Upper lobe of right lung (tissue), 1 donor: ENCODE data around the gene FGF18. TPM values are rescaled to one million over a fixed set of nuclear protein-coding genes. Genes with fewer than 3 reads are reported as not detected.

Source experiments
- ATAC-seq: fragments of 200-7000 bp; cut with Tn5 transposase; one replicate; pipeline ENCODE4 v1.9.1; 2020; ENCODE audit warnings: mild to moderate bottlenecking, moderate library complexity
- DNase-seq: peaks from one replicate; pipeline ENCODE4 v3.0.0-alpha.2; 2020
- H3K27ac ChIP-seq: fragments of 200-600 bp; one replicate; pipeline ENCODE4 v1.8.0; 2022
- H3K27me3 ChIP-seq: fragments of 200-600 bp; one replicate; pipeline ENCODE4 v1.8.0; 2022; ENCODE audit warnings: mild to moderate bottlenecking
- H3K36me3 ChIP-seq: fragments of 200-600 bp; one replicate; pipeline ENCODE4 v1.8.0; 2022
- H3K4me1 ChIP-seq: fragments of 200-600 bp; one replicate; pipeline ENCODE4 v1.8.0; 2022
- H3K4me3 ChIP-seq: fragments of 200-600 bp; one replicate; pipeline ENCODE4 v1.8.0; 2022; ENCODE audit warnings: mild to moderate bottlenecking
- H3K9me3 ChIP-seq: fragments of 200-600 bp; one replicate; pipeline ENCODE4 v1.8.0; 2022
- intact Hi-C: fragments of 100-400 bp; cut with DNase I; formaldehyde crosslinking; loops from one replicate; pipeline ENCODE4 v1.11.0; 2022
- total RNA-seq: library from RNA; stranded (reverse); fragmentation: NEBNext Ultra II Directional; extraction: Animal tissue kit (Norgen Biotek cat#: 25700); gene quantifications from one replicate; pipeline ENCODE4 v1.2.1, GENCODE V29; 2021
- TF ChIP-seq, protein P1 (sequence below): fragments of 200-600 bp; IDR thresholded peaks from one replicate; pipeline ENCODE4 v1.8.0; 2022; ENCODE audit warnings: antibody characterized with exemption
- donor health status: DM: no; HTN: yes; CAD: no; lungs with severe emphysema.

Gene FGF18
- total RNA-seq, 1 donor from 2014 or later: 4.2 TPM

DNA sequence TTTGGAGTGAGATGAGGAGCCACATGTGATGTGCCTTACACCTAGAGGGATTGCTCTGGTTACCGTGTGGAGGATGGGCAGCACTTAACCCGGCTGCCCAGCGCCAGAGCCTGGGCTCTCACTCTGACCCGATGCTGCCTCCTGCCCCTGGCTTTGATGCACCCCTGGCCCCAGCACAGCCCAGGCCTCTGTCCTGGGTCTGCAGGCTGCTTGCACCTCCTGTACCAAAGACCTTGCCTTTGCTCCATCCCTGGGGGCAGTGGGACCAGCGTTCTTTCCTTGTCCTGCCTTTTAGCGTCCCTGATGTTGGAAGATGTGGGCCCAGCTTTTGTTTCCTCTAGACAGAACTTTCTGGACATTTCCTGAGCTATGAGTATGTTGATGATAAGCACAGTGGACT lies 40.4 kb downstream of the FGF18 start:
- Histone ChIP-seq H3K36me3 (no peaks in the 10 kb centered on the region), H3K4me3 (no peak overlapping the region), H3K27me3 (no peaks in the 10 kb centered on the region), H3K4me1 (no peaks in the 10 kb centered on the region), H3K9me3 (no peaks in the 10 kb centered on the region), H3K27ac (no peak overlapping the region)
- intact Hi-C loops: no loop called here
- TF ChIP-seq, protein P1, sequence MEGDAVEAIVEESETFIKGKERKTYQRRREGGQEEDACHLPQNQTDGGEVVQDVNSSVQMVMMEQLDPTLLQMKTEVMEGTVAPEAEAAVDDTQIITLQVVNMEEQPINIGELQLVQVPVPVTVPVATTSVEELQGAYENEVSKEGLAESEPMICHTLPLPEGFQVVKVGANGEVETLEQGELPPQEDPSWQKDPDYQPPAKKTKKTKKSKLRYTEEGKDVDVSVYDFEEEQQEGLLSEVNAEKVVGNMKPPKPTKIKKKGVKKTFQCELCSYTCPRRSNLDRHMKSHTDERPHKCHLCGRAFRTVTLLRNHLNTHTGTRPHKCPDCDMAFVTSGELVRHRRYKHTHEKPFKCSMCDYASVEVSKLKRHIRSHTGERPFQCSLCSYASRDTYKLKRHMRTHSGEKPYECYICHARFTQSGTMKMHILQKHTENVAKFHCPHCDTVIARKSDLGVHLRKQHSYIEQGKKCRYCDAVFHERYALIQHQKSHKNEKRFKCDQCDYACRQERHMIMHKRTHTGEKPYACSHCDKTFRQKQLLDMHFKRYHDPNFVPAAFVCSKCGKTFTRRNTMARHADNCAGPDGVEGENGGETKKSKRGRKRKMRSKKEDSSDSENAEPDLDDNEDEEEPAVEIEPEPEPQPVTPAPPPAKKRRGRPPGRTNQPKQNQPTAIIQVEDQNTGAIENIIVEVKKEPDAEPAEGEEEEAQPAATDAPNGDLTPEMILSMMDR: no peak
- DNase-seq (no peak), ATAC-seq (peak; percentile 22)

DNA sequence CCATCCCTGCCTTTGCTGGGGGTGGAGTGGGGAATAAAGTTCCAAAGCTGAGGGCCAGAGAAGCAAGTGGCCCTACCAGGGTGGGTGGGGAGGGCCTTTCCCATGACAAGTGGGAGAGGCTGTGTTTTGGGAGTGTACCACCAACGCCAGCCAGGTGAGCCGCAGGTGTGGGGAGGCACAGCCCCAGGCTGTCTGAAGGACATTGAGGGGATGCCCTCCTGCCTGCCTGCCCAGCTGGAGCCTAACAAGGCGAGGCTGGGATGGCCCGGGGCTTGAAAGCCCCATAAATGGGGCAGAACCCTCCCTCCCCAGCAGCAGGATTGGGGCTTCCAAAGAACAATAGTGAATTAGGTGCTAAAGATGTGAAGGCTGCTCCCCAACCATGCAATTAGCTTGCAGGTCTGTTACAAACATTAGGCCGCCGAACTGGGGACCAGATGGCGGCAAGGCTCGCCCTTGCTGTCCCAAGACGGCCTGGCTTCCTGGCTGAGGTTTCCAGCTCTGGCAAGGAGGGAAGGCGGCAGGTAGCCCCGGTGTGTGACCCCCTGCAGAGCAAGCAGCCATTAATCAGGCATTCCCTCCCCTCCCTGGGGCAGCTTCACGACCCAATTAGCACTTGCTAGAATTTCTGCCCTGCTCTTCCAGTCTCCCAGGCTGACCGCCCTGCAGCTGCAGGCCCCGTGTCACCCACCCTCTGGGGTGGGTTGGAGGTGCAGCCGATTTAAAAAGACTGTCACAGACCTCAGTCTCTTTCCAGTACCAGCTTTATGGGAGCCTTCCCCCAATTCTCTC lies 42.9 kb downstream of the FGF18 start:
- TF ChIP-seq, protein P1: no peak
- Histone ChIP-seq H3K27me3 (no peaks in the 10 kb centered on the region), H3K4me1 (no peaks in the 10 kb centered on the region), H3K36me3 (no peaks in the 10 kb centered on the region), H3K27ac (no peak overlapping the region), H3K4me3 (no peak overlapping the region), H3K9me3 (no peaks in the 10 kb centered on the region)
- intact Hi-C loops: no loop called here
- no peak for DNase-seq
- ATAC-seq: no peak

DNA sequence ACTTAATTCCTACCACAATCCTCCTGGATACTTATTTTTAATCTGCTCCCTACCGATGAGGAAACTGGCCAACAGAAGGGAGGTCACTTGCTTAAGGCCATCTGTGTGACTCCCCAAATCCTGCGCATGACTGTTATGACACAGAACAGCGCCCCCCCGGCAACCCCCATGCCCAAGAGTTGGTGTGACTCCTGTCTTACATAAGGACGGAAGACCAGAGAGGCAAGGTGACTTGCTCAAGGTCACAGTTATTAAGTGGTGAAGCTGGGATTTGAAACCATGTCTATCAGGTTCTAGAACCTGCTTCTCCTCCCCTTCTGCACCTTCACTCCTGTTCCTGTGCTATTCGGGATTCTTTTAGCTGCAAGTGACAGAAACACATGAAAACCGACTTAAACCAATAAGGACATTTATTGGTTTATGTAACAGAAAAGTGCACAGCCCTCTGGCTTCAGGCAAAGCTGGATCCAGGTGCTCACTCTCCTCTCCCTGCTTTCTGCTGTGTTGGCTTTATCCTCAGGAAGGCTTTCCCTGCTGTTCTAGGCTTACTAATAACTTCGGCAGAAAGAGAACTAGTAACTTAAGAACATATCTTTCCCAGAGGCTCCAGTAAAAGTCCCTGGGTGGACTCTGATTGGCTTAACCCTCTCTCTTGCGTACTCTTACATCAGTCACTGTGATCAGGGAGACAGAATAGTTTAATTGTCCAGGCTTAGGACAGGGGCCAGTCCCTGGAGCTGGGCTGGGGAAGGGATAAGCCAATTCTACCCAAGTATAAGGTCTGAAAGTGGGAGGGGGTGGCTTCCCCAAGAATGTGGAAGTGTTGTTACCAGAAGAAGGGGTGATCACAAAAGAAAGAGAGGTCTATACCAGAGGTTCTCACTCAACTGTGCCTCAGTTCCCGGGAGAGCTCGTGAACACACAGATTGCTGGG lies 43.7 kb downstream of the FGF18 start:
- no peaks in the 10 kb centered on the region for H3K36me3 ChIP-seq
- H3K4me3 ChIP-seq: no peak overlapping the region
- ATAC-seq (no peak), DNase-seq (no peak)
- intact Hi-C loops: no loop called here
- no peak overlapping the region for H3K27ac ChIP-seq
- H3K27me3 ChIP-seq: no peaks in the 10 kb centered on the region
- H3K9me3 ChIP-seq: no peaks in the 10 kb centered on the region
- H3K4me1 ChIP-seq: no peaks in the 10 kb centered on the region
- TF ChIP-seq, protein P1: no peak

DNA sequence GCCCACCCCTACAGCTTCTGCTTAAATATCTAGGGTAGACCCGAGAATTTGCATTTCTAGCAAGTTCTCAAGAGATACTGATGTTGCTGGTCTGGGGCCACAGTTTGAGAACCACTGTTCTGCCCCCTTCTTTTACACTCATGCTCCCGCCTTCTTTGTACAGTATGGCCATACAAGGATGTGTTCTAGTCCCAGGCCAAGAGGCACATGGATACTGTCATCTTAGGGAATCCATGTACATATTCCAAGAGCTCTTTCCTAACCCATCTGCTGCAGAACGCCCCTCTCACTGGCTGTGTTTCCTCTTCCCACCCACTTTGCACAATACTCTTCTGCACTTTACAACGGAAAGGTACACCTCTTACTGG lies 44.4 kb downstream of the FGF18 start:
- Histone ChIP-seq H3K9me3 (no peaks in the 10 kb centered on the region), H3K4me3 (no peak overlapping the region), H3K4me1 (no peaks in the 10 kb centered on the region), H3K36me3 (no peaks in the 10 kb centered on the region), H3K27me3 (no peaks in the 10 kb centered on the region), H3K27ac (no peak overlapping the region)
- DNase-seq (no peak), ATAC-seq (no peak)
- intact Hi-C loops: no loop called here
- TF ChIP-seq, protein P1: no peak

DNA sequence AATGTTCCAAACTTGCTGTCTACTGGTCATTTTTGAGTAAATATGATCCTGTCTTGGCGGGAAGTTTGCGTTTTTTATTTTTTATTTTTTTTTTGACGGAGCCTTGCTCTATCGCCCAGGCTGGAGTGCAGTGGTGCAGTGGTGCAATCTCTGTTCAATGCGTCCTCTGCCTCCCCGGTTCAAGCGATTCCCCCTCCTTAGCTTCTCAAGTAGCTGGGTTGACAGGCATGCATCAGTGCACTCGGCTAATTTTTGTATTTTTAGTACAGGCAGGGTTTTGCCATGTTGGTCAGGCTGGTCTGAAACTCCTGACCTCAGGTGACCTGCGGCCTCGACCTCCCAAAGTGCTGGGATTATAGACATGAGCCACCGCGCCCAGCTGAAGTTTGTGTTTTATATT lies 45.4 kb downstream of the FGF18 start:
- DNase-seq (no peak), ATAC-seq (no peak)
- Histone ChIP-seq H3K4me3 (no peak overlapping the region), H3K27me3 (no peaks in the 10 kb centered on the region), H3K9me3 (no peaks in the 10 kb centered on the region), H3K4me1 (no peaks in the 10 kb centered on the region), H3K36me3 (no peaks in the 10 kb centered on the region), H3K27ac (no peak overlapping the region)
- intact Hi-C loops: no loop called here
- TF ChIP-seq, protein P1: no peak
